ENCODE data around the gene CADM4. TPM values are rescaled to one million over a fixed set of nuclear protein-coding genes. Genes with fewer than 3 reads are reported as not detected.
"Not testable (repeated sequence)": the region's sequence is repeated elsewhere in the genome, so short reads cannot be mapped to it uniquely, and the experiment has no call there.

Gene CADM4
- total RNA-seq, 1 experiment from 2014 or later = 13.2 TPM

GRCh38 chr19:43638995-43639518, 593 bp downstream of the CADM4 start:
- no peak for DNase-seq (ENCODE audit: low read depth, low spot score)
- in situ Hi-C loops (cut with HindIII; ENCODE audit: low pct_unique_long_range_greater_than_20kb, low sequenced_read_pairs) = no loop called here

- DNase-seq (ENCODE audit: low read depth, low spot score) = no peak
- in situ Hi-C loops (cut with HindIII; ENCODE audit: low pct_unique_long_range_greater_than_20kb, low sequenced_read_pairs) = no loop called here
These were observed 1.2 kb downstream of the CADM4 start for GRCh38 chr19:43638214-43638994.

GRCh38 chr19:43636121-43636683, 3.4 kb downstream of the CADM4 start:
- no peak for DNase-seq (ENCODE audit: low read depth, low spot score)
- in situ Hi-C loops (cut with HindIII; ENCODE audit: low pct_unique_long_range_greater_than_20kb, low sequenced_read_pairs) = no loop called here

- in situ Hi-C loops (cut with HindIII; ENCODE audit: low pct_unique_long_range_greater_than_20kb, low sequenced_read_pairs); DNase-seq (ENCODE audit: low read depth, low spot score): not testable (repeated sequence)
These were observed 4.1 kb downstream of the CADM4 start for GRCh38 chr19:43635561-43635940.

GRCh38 chr19:43634872-43635560, 4.6 kb downstream of the CADM4 start:
- DNase-seq (ENCODE audit: low read depth, low spot score) = no peak
- in situ Hi-C loops (cut with HindIII; ENCODE audit: low pct_unique_long_range_greater_than_20kb, low sequenced_read_pairs) = no loop called here

- in situ Hi-C loops (cut with HindIII; ENCODE audit: low pct_unique_long_range_greater_than_20kb, low sequenced_read_pairs) = no loop called here
- DNase-seq (ENCODE audit: low read depth, low spot score) = no peak
These were observed 5.2 kb downstream of the CADM4 start for GRCh38 chr19:43634506-43634871.

- DNase-seq (ENCODE audit: low read depth, low spot score) = no peak
- in situ Hi-C loops (cut with HindIII; ENCODE audit: low pct_unique_long_range_greater_than_20kb, low sequenced_read_pairs) = no loop called here
These were observed 5.6 kb downstream of the CADM4 start for GRCh38 chr19:43634068-43634467.

GRCh38 chr19:43633520-43633919, 6.1 kb downstream of the CADM4 start:
- DNase-seq (ENCODE audit: low read depth, low spot score) = no peak
- in situ Hi-C loops (cut with HindIII; ENCODE audit: low pct_unique_long_range_greater_than_20kb, low sequenced_read_pairs) = no loop called here

- no peak for DNase-seq (ENCODE audit: low read depth, low spot score)
- in situ Hi-C loops (cut with HindIII; ENCODE audit: low pct_unique_long_range_greater_than_20kb, low sequenced_read_pairs) = no loop called here
These were observed 8.2 kb downstream of the CADM4 start for GRCh38 chr19:43631491-43631890.

- DNase-seq (ENCODE audit: low read depth, low spot score) = no peak
These were observed 10.9 kb downstream of the CADM4 start for GRCh38 chr19:43628646-43629326.

GRCh38 chr19:43626838-43627237, 12.8 kb downstream of the CADM4 start:
- in situ Hi-C loops (cut with HindIII; ENCODE audit: low pct_unique_long_range_greater_than_20kb, low sequenced_read_pairs) = no loop called here
- no peak for DNase-seq (ENCODE audit: low read depth, low spot score)

More at GRCh38 chr19:43628646-43629326, 10.9 kb downstream of the CADM4 start:
- in situ Hi-C loops (cut with HindIII; ENCODE audit: low pct_unique_long_range_greater_than_20kb, low sequenced_read_pairs) = no loop called here

- in situ Hi-C loops (cut with HindIII; ENCODE audit: low pct_unique_long_range_greater_than_20kb, low sequenced_read_pairs) = no loop called here
- peak; percentile 56 for DNase-seq (ENCODE audit: low read depth, low spot score)
These were observed 13.6 kb downstream of the CADM4 start for GRCh38 chr19:43625918-43626579.

GRCh38 chr19:43624933-43625332, 14.7 kb downstream of the CADM4 start:
- peak; percentile 74 for DNase-seq (ENCODE audit: low read depth, low spot score)
- in situ Hi-C loops (cut with HindIII; ENCODE audit: low pct_unique_long_range_greater_than_20kb, low sequenced_read_pairs) = no loop called here

GRCh38 chr19:43623889-43624670, 15.6 kb downstream of the CADM4 start:
- in situ Hi-C loops (cut with HindIII; ENCODE audit: low pct_unique_long_range_greater_than_20kb, low sequenced_read_pairs) = no loop called here
- no peak for DNase-seq (ENCODE audit: low read depth, low spot score)

- in situ Hi-C loops (cut with HindIII; ENCODE audit: low pct_unique_long_range_greater_than_20kb, low sequenced_read_pairs) = no loop called here
- no peak for DNase-seq (ENCODE audit: low read depth, low spot score)
These were observed 16.7 kb downstream of the CADM4 start for GRCh38 chr19:43622956-43623355.

- DNase-seq (ENCODE audit: low read depth, low spot score) = no peak
- in situ Hi-C loops (cut with HindIII; ENCODE audit: low pct_unique_long_range_greater_than_20kb, low sequenced_read_pairs) = no loop called here
These were observed 17.6 kb downstream of the CADM4 start for GRCh38 chr19:43622070-43622469.

Data from SK-MEL-5 (cell line).